ENCODE results near the gene USP19. TPM values are rescaled to one million over a fixed set of nuclear protein-coding genes. Genes with fewer than 3 reads are reported as not detected.

The USP19 gene, protein sequence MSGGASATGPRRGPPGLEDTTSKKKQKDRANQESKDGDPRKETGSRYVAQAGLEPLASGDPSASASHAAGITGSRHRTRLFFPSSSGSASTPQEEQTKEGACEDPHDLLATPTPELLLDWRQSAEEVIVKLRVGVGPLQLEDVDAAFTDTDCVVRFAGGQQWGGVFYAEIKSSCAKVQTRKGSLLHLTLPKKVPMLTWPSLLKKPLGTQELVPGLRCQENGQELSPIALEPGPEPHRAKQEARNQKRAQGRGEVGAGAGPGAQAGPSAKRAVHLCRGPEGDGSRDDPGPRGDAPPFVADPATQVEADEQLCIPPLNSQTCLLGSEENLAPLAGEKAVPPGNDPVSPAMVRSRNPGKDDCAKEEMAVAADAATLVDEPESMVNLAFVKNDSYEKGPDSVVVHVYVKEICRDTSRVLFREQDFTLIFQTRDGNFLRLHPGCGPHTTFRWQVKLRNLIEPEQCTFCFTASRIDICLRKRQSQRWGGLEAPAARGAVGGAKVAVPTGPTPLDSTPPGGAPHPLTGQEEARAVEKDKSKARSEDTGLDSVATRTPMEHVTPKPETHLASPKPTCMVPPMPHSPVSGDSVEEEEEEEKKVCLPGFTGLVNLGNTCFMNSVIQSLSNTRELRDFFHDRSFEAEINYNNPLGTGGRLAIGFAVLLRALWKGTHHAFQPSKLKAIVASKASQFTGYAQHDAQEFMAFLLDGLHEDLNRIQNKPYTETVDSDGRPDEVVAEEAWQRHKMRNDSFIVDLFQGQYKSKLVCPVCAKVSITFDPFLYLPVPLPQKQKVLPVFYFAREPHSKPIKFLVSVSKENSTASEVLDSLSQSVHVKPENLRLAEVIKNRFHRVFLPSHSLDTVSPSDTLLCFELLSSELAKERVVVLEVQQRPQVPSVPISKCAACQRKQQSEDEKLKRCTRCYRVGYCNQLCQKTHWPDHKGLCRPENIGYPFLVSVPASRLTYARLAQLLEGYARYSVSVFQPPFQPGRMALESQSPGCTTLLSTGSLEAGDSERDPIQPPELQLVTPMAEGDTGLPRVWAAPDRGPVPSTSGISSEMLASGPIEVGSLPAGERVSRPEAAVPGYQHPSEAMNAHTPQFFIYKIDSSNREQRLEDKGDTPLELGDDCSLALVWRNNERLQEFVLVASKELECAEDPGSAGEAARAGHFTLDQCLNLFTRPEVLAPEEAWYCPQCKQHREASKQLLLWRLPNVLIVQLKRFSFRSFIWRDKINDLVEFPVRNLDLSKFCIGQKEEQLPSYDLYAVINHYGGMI (N-terminal part only)
- total RNA-seq, result 76.2 and 81.1 TPM in 2 replicates
- long read RNA-seq, partial matches to known transcripts, result 1 of 3 reads
- long read RNA-seq, other reads (novel, unspliced or antisense), result 2 of 3 reads

DNA sequence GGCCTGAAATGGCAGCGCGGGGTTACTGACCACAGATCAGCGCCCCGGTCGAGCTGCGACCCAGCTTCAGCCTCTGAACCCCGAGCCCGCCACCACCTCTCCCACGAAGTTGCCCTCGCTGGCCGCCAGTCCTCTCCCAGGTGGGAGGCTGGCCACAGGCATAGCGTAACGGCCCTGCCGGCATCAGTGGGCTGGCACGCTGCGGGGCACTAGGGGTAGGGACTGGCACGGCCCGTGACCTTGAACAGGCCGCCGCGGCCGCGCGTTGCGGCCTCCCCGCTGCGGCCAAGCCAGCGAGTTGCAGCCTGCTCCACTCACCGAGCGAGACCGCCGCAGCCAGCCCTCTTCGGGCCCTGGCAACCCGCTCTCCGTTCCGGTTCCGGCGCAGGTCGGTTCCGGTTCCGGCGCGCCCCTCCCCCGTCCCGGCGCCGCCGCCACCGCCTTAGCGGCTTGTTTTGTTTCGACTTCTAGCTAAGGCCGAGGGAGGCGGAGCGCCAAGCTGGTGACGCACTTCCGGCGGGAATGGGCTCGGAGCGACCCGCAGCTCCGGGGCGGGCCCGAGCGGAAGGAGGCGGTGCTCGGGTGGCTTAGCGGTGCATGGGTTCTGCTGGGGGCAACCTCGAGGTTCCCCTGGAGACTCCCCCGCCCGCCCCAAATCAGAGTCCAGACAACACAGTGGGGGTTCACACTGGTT is at the start of gene USP19:
TSS of gene USP19 (minus strand) at position 386 of the 694 bp plus-strand sequence. CDS start 1,678 bp downstream, outside the sequence.
- H3K4me1 Mint-ChIP-seq (ENCODE audit: low read depth), result peaks cover 5% of the 10 kb centered on the region
- peak within 1 kb of the TSS; percentile 92 for H3K27ac Mint-ChIP-seq
- H3K9me3 Mint-ChIP-seq (ENCODE audit: low read depth), result no peaks in the 10 kb centered on the region

DNA sequence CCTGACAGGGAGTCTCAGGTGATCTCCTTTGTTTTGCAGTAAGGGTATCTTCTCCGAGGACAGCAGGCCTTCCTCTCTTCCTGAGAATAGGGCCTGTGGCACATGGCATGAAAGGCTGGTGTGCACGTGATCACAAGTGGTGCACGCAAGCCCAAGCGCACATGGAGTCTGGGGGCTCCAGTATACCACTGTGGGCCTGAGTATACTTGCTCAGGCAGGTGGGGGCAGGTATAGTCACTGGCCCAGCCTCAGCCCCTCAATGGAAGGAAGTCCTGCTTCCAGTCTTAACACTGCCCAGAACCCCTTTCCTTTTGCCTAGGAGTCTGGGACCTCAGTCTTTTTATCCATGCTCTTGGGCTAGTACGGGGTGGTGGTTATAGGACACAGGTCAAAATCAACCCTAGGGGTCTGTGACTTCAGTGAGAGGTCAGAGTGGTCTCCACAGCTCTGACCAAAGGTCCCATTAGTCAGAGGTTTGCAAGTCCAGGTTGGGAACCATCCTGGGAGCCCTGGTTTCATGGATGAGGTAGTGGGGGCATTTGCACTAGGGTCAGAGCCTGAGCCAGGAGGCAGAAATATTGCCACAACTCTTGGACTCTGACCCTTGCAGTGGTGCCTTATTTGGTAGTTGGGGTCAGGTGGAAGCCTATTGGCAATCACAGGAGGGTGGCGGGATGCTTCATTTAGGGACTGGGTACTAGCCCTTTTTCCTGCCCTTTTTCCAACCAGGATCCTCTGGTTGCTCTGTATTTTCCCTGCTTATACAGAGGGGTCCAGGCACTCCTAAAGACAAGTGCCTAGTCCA is 46.3 kb upstream of the USP19 start:
- Mint-ChIP-seq H3K27ac (no peak overlapping the region), H3K9me3 (ENCODE audit: low read depth) (no peaks in the 10 kb centered on the region), H3K4me3 (ENCODE audit: low read depth) (peak overlapping the region; percentile 86), H3K4me1 (ENCODE audit: low read depth) (peaks cover 14% of the 10 kb centered on the region), H3K36me3 (ENCODE audit: insufficient read depth) (peaks cover 1% of the 10 kb centered on the region), H3K27me3 (peaks cover 5% of the 10 kb centered on the region)
- no peak for DNase-seq (ENCODE audit: low spot score, unreplicated experiment)
- TF ChIP-seq, protein P1, sequence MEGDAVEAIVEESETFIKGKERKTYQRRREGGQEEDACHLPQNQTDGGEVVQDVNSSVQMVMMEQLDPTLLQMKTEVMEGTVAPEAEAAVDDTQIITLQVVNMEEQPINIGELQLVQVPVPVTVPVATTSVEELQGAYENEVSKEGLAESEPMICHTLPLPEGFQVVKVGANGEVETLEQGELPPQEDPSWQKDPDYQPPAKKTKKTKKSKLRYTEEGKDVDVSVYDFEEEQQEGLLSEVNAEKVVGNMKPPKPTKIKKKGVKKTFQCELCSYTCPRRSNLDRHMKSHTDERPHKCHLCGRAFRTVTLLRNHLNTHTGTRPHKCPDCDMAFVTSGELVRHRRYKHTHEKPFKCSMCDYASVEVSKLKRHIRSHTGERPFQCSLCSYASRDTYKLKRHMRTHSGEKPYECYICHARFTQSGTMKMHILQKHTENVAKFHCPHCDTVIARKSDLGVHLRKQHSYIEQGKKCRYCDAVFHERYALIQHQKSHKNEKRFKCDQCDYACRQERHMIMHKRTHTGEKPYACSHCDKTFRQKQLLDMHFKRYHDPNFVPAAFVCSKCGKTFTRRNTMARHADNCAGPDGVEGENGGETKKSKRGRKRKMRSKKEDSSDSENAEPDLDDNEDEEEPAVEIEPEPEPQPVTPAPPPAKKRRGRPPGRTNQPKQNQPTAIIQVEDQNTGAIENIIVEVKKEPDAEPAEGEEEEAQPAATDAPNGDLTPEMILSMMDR (IDR thresholded peaks at IDR 0.05; ENCODE audit: unreplicated experiment), result no peak

More for the DNA sequence above, at the start of gene USP19:
- peak within 1 kb of the TSS; percentile 84 for H3K4me3 Mint-ChIP-seq (ENCODE audit: low read depth)
- H3K36me3 Mint-ChIP-seq (ENCODE audit: insufficient read depth), result peaks cover 14% of the 10 kb centered on the region
- TF ChIP-seq, protein P1 (IDR thresholded peaks at IDR 0.05; ENCODE audit: unreplicated experiment), result no peak
- DNase-seq (ENCODE audit: low spot score, unreplicated experiment), result peak; percentile 73
- H3K27me3 Mint-ChIP-seq, result no peaks in the 10 kb centered on the region

DNA sequence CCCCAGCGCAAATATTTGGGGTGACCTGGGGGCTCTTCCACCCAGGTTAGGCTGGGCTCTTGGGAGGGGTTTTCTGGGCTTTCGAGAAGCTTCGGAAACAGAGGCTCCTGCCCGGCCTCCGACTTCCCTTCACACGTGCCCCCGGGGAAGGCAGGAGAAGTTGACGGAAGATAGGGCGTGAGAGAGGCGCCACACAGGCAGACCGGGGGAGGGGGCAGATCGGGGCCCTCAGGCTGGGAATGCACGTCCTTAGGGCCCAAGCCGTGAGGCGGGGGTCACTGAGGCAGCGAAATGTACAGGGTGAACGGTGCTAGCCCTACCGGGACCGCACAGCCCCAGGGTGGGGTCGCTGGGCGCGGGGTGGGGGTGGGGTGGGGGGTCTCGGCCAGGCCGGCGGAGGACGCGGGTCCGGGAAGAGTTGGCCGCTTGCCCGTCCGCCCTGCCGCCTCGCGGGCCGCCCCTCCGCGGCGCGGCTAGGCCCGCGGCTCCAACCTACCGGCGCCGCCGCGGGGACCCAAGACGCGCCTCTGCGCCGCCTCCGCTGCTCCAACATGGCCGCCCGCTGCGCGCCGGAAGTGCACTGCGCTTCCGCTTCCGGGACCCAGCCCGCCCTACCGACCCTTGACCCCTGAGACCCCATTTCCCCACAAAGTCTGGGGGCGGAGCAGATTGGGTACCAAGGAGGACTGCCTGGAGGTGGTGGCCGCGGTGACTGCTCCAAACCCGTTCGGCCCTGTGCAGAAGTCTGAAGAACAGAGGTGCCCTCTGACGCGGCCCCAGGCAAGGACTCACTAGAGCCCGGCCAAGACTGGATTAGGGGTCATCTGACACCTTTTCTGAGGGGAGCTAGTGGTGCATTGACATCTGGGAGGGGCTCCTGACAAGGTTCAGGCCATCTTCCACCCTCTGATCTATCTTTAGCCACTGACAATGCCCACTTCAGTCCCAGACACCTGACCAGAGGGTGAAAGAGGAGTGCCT is 45.4 kb upstream of the USP19 start, which contains the start of gene CCDC71:
TSS of gene CCDC71 (minus strand) at position 561 of the 981 bp plus-strand sequence. CDS start 2,123 bp downstream, outside the sequence.
- no peaks in the 10 kb centered on the region for H3K9me3 Mint-ChIP-seq (ENCODE audit: low read depth)
- H3K27me3 Mint-ChIP-seq, result peaks cover 5% of the 10 kb centered on the region
- DNase-seq (ENCODE audit: low spot score, unreplicated experiment), result peak; percentile 36
- H3K27ac Mint-ChIP-seq, result peak within 1 kb of the TSS; percentile 93
- H3K4me1 Mint-ChIP-seq (ENCODE audit: low read depth), result peaks cover 12% of the 10 kb centered on the region
- peak within 1 kb of the TSS; percentile 93 for H3K4me3 Mint-ChIP-seq (ENCODE audit: low read depth)
- H3K36me3 Mint-ChIP-seq (ENCODE audit: insufficient read depth), result peaks cover 1% of the 10 kb centered on the region
- TF ChIP-seq, protein P1 (IDR thresholded peaks at IDR 0.05; ENCODE audit: unreplicated experiment), result no peak

Measured in progenitor cell of endocrine pancreas (in vitro differentiated cells).